ENCODE measurements around the gene NDUFB1. TPM values are rescaled to one million over a fixed set of nuclear protein-coding genes. Genes with fewer than 3 reads are reported as not detected.

NDUFB1 gene
- polyA plus RNA-seq (2012; ENCODE audit: insufficient read depth, insufficient read length), result 288 TPM

DNA sequence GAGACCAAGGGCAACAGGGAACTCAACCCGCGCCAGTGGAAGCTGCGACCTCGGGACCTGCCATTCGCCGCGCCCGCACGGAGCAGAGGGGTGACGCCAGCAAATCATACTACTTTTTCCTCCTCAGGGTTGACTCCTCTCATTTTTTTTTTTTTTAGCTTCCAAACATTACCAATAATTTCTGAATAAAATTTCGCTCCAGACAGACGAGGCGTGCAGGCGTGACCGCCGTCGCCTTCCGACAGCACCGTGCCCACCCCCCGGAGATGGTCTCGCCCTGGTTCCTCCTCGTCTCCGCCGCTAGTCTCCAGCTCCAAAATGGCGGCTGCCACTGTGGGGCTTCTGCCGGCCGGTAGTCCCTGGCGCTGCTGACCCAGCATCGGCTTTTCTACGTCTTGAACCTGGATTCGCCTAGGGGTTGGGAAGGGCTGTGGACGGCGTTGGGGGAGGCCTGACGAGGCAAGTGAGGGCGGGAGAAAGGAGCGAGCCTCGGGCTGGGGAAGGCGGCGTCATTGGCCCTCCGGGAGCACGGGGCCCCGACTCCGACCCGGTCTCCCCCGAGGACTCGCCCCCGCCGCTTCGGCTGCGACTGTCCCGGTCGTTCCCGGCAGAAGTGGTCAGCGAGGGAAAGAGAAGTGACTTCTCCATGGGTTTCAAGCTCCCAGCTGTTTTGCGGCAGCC lies at the start of gene NDUFB1, which contains the start of gene CPSF2:
NDUFB1 (minus strand) TSS at position 37 of the 681 bp plus-strand sequence. CDS start 4,069 bp downstream, outside the sequence.
CPSF2 (plus strand) TSS at position 300 of the 681 bp plus-strand sequence. CDS start 9,016 bp downstream, outside the sequence.
- DNase-seq (ENCODE audit: low read depth, low spot score), result peak; percentile 72
- peak within 1 kb of the TSS; percentile 98 for H3K4me3 ChIP-seq (ENCODE audit: low read length)

DNA sequence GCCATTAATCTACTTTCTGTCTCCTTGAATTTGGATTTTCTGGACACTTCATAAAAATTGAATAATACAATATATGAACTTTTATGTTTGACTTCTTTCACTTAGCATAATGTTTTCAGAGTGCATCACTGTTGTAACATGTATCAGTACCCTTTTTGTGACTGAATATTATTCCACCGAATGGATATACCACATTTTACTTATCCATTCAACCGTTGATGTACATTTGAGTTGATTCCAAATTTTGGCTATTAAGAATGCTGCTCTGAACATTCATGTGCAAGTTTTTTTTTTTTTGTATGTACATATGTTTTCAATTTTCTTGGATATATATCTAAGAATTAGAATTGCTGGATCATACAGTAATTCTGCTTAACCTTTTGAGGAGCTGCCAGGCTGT lies 43.5 kb upstream of the NDUFB1 start:
- H3K4me3 ChIP-seq (ENCODE audit: low read length), result no peak overlapping the region
- no peak for DNase-seq (ENCODE audit: low read depth, low spot score)

GRCh38 chr14:92161521-92161920 lies 40.0 kb upstream of the NDUFB1 start:
- DNase-seq (ENCODE audit: low read depth, low spot score), result no peak

GRCh38 chr14:92160619-92161018 lies 39.1 kb upstream of the NDUFB1 start:
- no peak overlapping the region for H3K4me3 ChIP-seq (ENCODE audit: low read length)
- DNase-seq (ENCODE audit: low read depth, low spot score), result no peak

More at GRCh38 chr14:92161521-92161920, 40.0 kb upstream of the NDUFB1 start:
- no peak overlapping the region for H3K4me3 ChIP-seq (ENCODE audit: low read length)

DNA sequence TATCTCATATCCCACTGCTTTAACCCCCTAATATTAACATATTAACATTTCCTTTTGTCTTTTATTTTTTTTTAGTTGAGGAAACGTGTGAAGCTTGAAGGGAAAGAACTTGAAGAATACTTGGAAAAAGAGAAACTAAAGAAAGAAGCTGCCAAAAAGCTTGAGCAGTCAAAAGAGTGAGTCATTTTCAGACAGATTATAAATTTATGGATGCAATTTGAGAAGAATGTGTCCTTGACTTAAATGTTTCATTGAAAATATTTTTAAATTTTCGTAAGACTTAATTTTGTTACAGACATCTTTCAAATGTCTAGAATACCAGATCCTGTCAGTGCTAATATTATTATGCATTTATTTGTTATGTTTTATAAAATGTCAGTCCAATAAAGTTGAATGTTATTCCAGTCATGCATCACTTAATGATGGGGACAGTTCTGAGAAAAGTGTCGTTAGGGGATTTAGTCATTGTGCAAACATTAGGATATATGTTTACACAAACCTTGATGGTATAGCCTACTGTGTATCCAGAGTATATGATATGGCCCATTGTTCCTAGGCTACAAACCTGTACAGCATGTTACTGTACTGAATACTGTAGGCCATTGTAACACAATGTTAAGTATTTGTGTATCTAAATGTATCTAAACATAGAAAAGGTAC lies 32.9 kb upstream of the NDUFB1 start:
- no peak for DNase-seq (ENCODE audit: low read depth, low spot score)
- H3K4me3 ChIP-seq (ENCODE audit: low read length), result no peak overlapping the region

DNA sequence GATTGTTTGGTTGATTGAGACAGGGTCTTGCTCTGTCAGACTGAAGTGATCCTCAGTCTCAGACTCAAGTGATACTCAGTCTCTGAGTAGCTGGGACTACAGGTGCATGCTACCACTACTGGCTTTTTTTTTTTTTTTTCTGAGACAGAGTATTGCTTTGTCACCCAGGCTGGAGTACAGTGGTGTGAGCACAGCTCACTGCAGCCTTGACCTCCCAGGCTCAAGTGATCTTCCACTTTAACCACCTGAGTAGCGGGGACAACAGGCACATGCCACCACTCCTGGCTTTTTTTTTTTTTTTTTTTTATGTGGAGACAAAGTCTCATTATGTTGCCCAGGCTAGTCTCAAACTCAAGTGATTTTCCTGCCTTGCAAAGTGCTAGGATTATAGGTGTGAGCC lies 32.1 kb upstream of the NDUFB1 start:
- DNase-seq (ENCODE audit: low read depth, low spot score), result no peak
- no peak overlapping the region for H3K4me3 ChIP-seq (ENCODE audit: low read length)

- no peak overlapping the region for H3K4me3 ChIP-seq (ENCODE audit: low read length)
- no peak for DNase-seq (ENCODE audit: low read depth, low spot score)
These were observed 23.2 kb upstream of the NDUFB1 start for GRCh38 chr14:92144708-92145107.

GRCh38 chr14:92143962-92144361 lies 22.5 kb upstream of the NDUFB1 start:
- H3K4me3 ChIP-seq (ENCODE audit: low read length), result no peak overlapping the region
- DNase-seq (ENCODE audit: low read depth, low spot score), result no peak

GRCh38 chr14:92143309-92143708 lies 21.8 kb upstream of the NDUFB1 start:
- no peak overlapping the region for H3K4me3 ChIP-seq (ENCODE audit: low read length)
- DNase-seq (ENCODE audit: low read depth, low spot score), result no peak

DNA sequence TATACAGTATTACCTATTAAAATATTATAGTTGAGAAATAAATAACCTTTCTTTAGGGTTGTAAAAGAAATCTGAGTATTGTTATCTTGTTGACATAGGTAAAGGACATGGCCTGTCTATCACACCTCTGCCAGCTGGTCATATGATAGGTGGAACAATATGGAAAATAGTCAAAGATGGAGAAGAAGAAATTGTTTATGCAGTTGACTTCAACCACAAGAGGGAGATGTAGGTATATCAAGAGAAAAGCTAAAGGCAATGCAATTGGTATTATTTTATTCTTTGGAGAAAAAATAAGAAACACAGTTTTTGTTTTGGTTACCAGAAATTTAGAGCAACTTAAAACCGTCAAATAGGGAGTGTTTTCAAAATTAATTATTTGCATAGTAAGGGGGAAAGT lies 13.8 kb upstream of the NDUFB1 start:
- peak; percentile 35 for DNase-seq (ENCODE audit: low read depth, low spot score)
- H3K4me3 ChIP-seq (ENCODE audit: low read length), result no peak overlapping the region

DNA sequence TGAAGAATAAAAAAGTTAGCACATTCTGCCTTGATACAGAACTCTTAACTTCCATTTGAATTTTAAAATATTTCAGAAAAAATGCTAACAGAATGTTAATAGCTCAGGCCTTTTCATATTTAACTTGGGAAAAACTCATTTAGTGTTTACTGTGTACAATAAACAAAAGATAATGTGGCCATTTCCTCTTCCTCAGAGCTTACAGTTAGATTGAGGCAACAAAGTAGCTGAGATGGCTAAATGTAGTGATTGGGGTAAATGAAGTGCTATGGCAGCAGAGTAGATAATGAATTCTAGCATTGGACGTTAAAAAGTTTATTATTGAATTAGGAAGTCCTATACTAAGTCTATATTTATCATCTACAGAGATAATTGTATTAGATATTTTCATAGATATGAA lies 12.9 kb upstream of the NDUFB1 start:
- no peak overlapping the region for H3K4me3 ChIP-seq (ENCODE audit: low read length)
- DNase-seq (ENCODE audit: low read depth, low spot score), result no peak

DNA sequence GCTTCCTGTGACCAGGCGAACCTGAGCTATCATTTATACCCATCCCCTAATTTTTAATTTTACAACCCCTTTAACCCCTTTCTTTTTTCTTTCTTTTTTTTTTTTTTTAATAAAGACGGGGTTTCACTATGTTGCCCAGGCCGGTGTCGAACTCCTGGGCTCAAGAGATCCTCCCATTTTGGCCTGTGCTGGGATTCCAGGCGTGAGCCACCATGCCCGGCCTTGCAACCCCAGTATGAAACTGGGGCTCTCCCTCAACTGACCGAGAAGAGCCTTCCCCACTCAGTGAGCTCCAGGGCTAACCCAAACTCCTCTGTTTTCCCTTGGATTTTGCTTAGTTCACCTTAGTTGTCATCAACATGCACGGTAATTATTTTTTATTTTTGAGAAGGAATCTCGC lies 1.3 kb upstream of the NDUFB1 start:
- H3K4me3 ChIP-seq (ENCODE audit: low read length), result peak overlapping the region; percentile 98
- DNase-seq (ENCODE audit: low read depth, low spot score), result no peak

- H3K4me3 ChIP-seq (ENCODE audit: low read length), result peak overlapping the region; percentile 98
- DNase-seq (ENCODE audit: low read depth, low spot score), result no peak
These were observed 808 bp upstream of the NDUFB1 start for GRCh38 chr14:92122351-92122677.

- H3K4me3 ChIP-seq (ENCODE audit: low read length), result peak overlapping the region; percentile 98
- no peak for DNase-seq (ENCODE audit: low read depth, low spot score)
These were observed 268 bp downstream of the NDUFB1 start for GRCh38 chr14:92121207-92121669.

DNA sequence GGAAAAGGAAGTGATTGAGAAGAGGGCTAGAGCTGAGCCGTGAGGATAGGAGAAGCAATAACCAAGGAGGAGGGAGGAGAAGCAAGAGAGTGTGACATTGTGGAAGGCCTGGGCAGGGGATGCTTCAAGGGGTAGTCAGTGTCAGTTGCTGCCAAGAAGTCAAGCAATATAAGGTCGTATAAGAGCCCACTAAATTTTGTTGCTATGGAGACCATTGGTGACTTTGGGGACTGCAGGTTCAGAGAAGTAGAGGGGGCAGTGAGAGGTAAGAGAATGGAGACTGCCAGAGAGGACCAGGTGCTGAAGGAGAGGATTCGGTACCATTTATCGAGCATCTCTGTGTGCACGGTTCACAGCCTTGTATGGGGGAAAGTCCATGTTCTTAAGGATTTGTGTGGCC lies 12.0 kb downstream of the NDUFB1 start:
- H3K4me3 ChIP-seq (ENCODE audit: low read length), result no peak overlapping the region
- no peak for DNase-seq (ENCODE audit: low read depth, low spot score)

DNA sequence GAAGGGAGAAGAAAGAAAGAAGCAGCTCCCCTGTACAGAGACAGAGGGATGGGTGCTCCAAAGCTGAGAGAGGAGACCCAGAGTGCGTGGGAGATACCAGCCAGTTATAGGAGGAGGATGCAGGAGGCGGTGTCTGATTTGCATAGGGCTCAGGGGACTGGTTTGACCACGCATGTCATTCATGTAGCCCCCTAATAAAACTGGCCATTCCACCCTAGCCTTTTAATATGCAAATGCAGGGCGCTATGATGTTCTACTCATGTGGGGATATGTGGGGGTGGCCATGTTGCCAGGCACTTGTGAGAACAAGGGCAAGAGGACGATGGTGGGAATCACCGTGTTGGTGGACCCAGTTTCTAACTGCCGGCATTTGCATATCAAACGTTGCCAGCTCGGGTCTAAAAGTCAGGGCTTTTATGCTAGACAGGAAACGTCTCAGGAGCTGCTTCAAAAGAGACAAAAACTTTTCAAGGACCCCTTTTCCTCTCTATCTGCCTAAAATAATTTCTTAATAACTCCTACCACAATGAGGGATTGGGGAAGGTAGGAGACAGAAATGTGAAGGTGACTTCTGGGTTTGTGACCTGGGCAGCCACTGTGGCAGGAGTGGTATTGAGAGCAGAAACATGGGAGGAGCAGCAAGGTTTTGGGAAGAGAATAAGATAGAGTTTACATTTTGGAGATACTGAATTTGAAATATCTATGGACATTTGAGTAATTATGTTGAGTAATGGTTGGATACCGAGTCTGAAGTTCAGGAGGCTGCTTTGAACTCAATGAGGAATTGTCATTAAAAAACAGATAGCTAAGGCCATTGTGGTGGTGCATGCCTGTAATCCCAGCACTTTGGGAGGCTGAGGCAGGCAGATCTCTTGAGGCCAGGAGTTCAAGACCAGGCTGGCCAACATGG lies 12.9 kb downstream of the NDUFB1 start:
- H3K4me3 ChIP-seq (ENCODE audit: low read length), result peak overlapping the region; percentile 15
- peak; percentile 68 for DNase-seq (ENCODE audit: low read depth, low spot score)

GRCh38 chr14:92106143-92106926 lies 15.2 kb downstream of the NDUFB1 start, which contains the start of gene ATXN3:
Gene ATXN3, minus strand, starts transcription at chr14:92106582. Its CDS starts 30 bp downstream, at chr14:92106552.
- H3K4me3 ChIP-seq (ENCODE audit: low read length), result peak within 1 kb of the TSS; percentile 96
- peak; percentile 98 for DNase-seq (ENCODE audit: low read depth, low spot score)

GRCh38 chr14:92105893-92106142 lies 15.7 kb downstream of the NDUFB1 start:
- H3K4me3 ChIP-seq (ENCODE audit: low read length), result peak overlapping the region; percentile 96
- no peak for DNase-seq (ENCODE audit: low read depth, low spot score)

Measured in Jurkat, Clone E6-1 (cell line).